ENCODE measurements around the gene C15orf40. TPM values are rescaled to one million over a fixed set of nuclear protein-coding genes. Genes with fewer than 3 reads are reported as not detected.

The C15orf40 gene
- polyA plus RNA-seq, 1 experiment = 17.3 TPM

DNA sequence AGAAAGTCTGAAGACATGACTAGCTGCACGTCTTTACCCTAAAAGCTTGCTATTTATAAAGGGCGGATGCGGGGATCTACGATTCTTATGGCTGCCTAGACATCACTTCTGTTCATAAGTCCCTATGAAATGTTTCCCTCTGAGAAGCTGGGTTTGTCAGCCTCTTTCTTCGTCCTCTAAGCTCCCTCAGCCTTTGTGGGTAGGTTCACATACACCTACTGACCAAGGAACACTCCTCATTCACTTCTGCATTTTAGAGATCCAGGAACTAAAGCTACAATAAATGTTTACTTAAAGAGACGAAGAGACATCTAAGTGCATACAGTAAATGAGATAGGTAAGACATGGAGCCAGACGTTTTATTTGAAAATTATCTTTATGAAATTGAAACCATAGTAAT lies 42.1 kb downstream of the C15orf40 start:
- H3K27ac ChIP-seq (ENCODE audit: low read depth, low read length) = no peak overlapping the region
- no peaks in the 10 kb centered on the region for H3K9me3 ChIP-seq (ENCODE audit: control insufficient read depth, insufficient read depth, low read length)
- no peak overlapping the region for H3K4me3 ChIP-seq (ENCODE audit: low read depth, low read length)
- ChIA-PET CTCF (no interaction called here), POLR2A (no interaction called here)
- DNase-seq (ENCODE audit: low read depth, low spot score) = no peak
- TF ChIP-seq, protein P1, sequence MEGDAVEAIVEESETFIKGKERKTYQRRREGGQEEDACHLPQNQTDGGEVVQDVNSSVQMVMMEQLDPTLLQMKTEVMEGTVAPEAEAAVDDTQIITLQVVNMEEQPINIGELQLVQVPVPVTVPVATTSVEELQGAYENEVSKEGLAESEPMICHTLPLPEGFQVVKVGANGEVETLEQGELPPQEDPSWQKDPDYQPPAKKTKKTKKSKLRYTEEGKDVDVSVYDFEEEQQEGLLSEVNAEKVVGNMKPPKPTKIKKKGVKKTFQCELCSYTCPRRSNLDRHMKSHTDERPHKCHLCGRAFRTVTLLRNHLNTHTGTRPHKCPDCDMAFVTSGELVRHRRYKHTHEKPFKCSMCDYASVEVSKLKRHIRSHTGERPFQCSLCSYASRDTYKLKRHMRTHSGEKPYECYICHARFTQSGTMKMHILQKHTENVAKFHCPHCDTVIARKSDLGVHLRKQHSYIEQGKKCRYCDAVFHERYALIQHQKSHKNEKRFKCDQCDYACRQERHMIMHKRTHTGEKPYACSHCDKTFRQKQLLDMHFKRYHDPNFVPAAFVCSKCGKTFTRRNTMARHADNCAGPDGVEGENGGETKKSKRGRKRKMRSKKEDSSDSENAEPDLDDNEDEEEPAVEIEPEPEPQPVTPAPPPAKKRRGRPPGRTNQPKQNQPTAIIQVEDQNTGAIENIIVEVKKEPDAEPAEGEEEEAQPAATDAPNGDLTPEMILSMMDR (IDR thresholded peaks at IDR 0.05; ENCODE audit: low read depth, low read length) = no peak
- no peaks in the 10 kb centered on the region for H3K27me3 ChIP-seq (ENCODE audit: control insufficient read depth, insufficient read depth, low read length)

DNA sequence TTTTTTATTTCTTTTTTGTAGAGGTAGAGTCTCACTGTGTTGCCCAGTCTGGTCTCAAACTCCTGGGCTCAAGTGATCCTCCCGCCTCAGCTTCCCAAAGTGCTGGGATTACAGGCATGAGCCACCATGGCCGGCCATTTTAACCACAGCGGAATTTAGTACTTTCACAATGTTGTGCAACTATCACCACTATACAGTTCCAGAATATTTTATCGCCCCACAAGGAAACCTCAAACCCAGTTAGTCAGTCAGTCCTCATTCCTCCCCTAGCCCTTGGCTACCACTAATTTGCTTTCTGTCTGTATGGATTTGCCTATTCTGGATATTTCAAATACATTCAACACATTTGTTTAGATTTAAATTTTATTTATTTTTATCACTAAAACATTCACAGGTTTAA lies 43.4 kb downstream of the C15orf40 start:
- CTCF ChIA-PET = no interaction called here

DNA sequence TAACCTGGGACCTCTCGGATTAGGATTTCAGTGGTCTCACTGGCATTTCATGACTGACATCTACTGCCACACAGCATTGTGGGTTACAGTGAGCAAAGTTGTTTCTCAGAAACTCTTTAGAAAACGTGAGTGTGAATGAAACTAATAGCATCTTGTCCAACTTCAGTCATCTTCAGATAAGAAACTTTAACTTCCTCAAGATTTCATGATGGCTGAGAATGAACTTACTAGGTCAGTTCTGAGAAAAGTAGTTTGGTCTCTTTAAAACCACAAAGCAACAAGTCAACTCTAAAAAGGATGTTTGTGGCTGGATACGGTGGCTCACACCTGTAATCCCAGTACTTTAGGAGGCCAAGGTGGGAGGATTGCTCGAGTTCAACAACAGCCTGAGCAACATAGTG lies 44.8 kb downstream of the C15orf40 start:
- H3K9me3 ChIP-seq (ENCODE audit: control insufficient read depth, insufficient read depth, low read length) = no peaks in the 10 kb centered on the region
- ChIA-PET CTCF (no interaction called here), POLR2A (no interaction called here)
- no peak overlapping the region for H3K27ac ChIP-seq (ENCODE audit: low read depth, low read length)
- TF ChIP-seq, protein P1 (IDR thresholded peaks at IDR 0.05; ENCODE audit: low read depth, low read length) = no peak
- no peak overlapping the region for H3K4me3 ChIP-seq (ENCODE audit: low read depth, low read length)
- no peak for DNase-seq (ENCODE audit: low read depth, low spot score)
- no peaks in the 10 kb centered on the region for H3K27me3 ChIP-seq (ENCODE audit: control insufficient read depth, insufficient read depth, low read length)

More for the DNA sequence above, 43.4 kb downstream of the C15orf40 start:
- H3K27ac ChIP-seq (ENCODE audit: low read depth, low read length) = no peak overlapping the region
- no peak overlapping the region for H3K4me3 ChIP-seq (ENCODE audit: low read depth, low read length)
- no peaks in the 10 kb centered on the region for H3K27me3 ChIP-seq (ENCODE audit: control insufficient read depth, insufficient read depth, low read length)
- DNase-seq (ENCODE audit: low read depth, low spot score) = no peak
- TF ChIP-seq, protein P1 (IDR thresholded peaks at IDR 0.05; ENCODE audit: low read depth, low read length) = no peak
- POLR2A ChIA-PET = no interaction called here
- no peaks in the 10 kb centered on the region for H3K9me3 ChIP-seq (ENCODE audit: control insufficient read depth, insufficient read depth, low read length)

DNA sequence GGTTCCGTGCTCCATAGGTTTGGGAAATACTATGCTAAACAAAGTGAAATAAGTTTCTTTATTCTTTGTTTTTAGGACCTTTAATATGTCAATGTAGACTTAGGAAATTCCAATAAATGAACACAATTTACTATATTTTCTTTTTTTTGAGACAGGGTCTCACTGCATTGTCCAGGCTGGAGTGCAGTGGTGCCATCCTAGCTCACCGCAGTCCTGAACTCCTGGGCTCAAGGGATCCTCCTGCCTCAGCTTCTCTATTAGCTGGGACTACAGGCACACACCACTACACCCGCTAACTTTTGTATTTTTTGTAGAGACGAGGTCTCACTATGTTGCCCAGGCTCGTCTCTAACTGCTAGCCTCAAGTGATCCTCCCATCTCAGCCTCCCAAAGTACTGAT lies 46.5 kb downstream of the C15orf40 start:
- POLR2A ChIA-PET = no interaction called here
- Histone ChIP-seq H3K4me3 (ENCODE audit: low read depth, low read length) (no peak overlapping the region), H3K27ac (ENCODE audit: low read depth, low read length) (no peak overlapping the region), H3K27me3 (ENCODE audit: control insufficient read depth, insufficient read depth, low read length) (peaks cover 3% of the 10 kb centered on the region), H3K9me3 (ENCODE audit: control insufficient read depth, insufficient read depth, low read length) (no peaks in the 10 kb centered on the region)
- CTCF ChIA-PET = interaction anchor here (0.7 kb wide), 1 partner anchor 297 kb away, joined by 3 read pairs; no protein-coding TSS in a partner anchor
- no peak for DNase-seq (ENCODE audit: low read depth, low spot score)
- TF ChIP-seq, protein P1 (IDR thresholded peaks at IDR 0.05; ENCODE audit: low read depth, low read length) = no peak

DNA sequence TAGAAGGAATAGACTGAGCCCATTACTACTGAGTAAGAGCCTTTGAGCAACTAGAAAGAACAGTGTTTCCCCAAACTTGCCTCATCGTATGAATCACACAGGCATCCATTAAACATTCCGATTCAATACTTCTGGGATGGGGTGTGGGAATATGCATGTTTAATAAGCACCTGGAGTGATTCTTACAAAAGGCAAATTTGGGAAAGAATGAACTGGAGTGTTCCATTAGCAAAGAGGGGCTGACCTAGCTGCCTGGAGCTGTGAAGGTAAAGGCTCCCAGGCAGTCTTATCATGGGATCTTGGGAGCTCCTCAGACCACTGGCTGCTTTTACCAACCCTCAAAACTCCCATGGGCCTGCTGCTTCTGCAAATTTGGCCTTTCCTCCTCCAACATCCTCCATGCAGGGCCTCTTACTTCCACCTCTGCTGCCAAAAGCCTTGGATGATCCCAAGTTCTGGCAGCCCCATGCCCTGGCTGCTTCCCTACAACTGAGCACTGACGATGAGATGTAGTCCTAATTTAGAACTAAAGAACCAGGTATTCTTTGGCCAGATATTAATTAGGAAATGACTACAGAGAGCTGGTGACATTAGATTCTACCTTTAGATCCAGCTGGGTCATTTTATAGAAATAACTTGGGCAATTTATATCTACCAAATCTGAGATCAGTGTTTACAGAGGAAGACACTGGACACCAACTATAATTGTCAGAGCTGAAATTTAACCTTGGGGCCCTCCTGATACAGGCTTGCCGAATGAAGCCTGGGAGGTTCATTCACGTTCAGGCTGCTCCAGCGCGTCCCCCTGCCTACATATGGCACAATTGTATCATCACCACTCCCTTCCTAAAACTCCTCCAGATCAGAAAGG lies 47.7 kb downstream of the C15orf40 start:
- TF ChIP-seq, protein P1 (IDR thresholded peaks at IDR 0.05; ENCODE audit: low read depth, low read length) = no peak
- DNase-seq (ENCODE audit: low read depth, low spot score) = no peak
- H3K4me3 ChIP-seq (ENCODE audit: low read depth, low read length) = no peak overlapping the region
- H3K9me3 ChIP-seq (ENCODE audit: control insufficient read depth, insufficient read depth, low read length) = no peaks in the 10 kb centered on the region
- H3K27ac ChIP-seq (ENCODE audit: low read depth, low read length) = no peak overlapping the region
- POLR2A ChIA-PET = no interaction called here
- H3K27me3 ChIP-seq (ENCODE audit: control insufficient read depth, insufficient read depth, low read length) = peaks cover 10% of the 10 kb centered on the region
- CTCF ChIA-PET = no interaction called here
